A549 (cell line): ENCODE measurements around the gene PNMA6F. TPM values are rescaled to one million over a fixed set of nuclear protein-coding genes. Genes with fewer than 3 reads are reported as not detected.
"Not testable (repeated sequence)": the region's sequence is repeated elsewhere in the genome, so short reads cannot be mapped to it uniquely, and the experiment has no call there.

Experiments
- ATAC-seq, 2 experiments: fragments of 200-7000 bp in 1 of 2; fragments of >200 bp in 1 of 2; cut with Nextera tagmentation in 1 of 2; cut with Tn5 transposase in 1 of 2; 3 replicates each; pipeline versions ENCODE4 v1.8.0 to v1.9.1; 2018 to 2020; ENCODE audit warnings: mild to moderate bottlenecking in 1 of 2, moderate library complexity in 1 of 2
- CTCF ChIA-PET: fragments of 300-600 bp; sonication (Branson Sonifier 250); formaldehyde crosslinking; extraction: SDS; loops from one replicate; lab custom pipeline; 2021; ENCODE audit warnings: antibody characterized with exemption, inconsistent platforms; lab: Yijun Ruan, JAX
- POLR2A ChIA-PET: fragments of 350-600 bp; formaldehyde crosslinking; extraction: SDS; loops from one replicate; lab custom pipeline; 2021; ENCODE audit warnings: antibody characterized with exemption, inconsistent platforms; lab: Yijun Ruan, JAX
- DNase-seq, 2 experiments: peaks; one replicate each; pipeline versions ENCODE4 v3.0.0 to v3.0.0-alpha.2; 2011 to 2016; ENCODE audit warnings: low read depth in 1 of 2, low spot score in 1 of 2
- FAIRE-seq: peaks from 2 replicates; lab custom pipeline; 2011; peaks lifted over from hg19 to GRCh38; lab: Jason Lieb, UNC
- H3K27ac ChIP-seq, 2 experiments: fragments of >200 bp; sonication (Bioruptor Twin); formaldehyde crosslinking; 3 replicates each; pipeline ENCODE4 v1.5.1; 2016 to 2017
- H3K4me1 ChIP-seq: fragments of >200 bp; sonication (Bioruptor Twin); formaldehyde crosslinking; 3 replicates; pipeline ENCODE4 v1.6.1; 2016
- H3K4me2 ChIP-seq: fragments of >200 bp; sonication (Bioruptor Twin); formaldehyde crosslinking; 3 replicates; pipeline ENCODE4 v1.6.1; 2016
- H3K4me3 ChIP-seq: fragments of >200 bp; sonication (Bioruptor Twin); formaldehyde crosslinking; 3 replicates; pipeline ENCODE4 v1.5.1; 2016
- H3K9me3 ChIP-seq: fragments of >200 bp; sonication (Bioruptor Twin); formaldehyde crosslinking; 3 replicates; pipeline ENCODE4 v1.6.1; 2016
- CEBPB ChIP-seq, 2 experiments: fragments of >200 bp in 1 of 2; sonication (Bioruptor Twin) in 1 of 2; formaldehyde crosslinking in 1 of 2; IDR thresholded peaks; 2 replicates each; pipeline ENCODE4 v1.6.1; 2012 to 2016
- CTCF ChIP-seq: fragments of >200 bp; sonication (Bioruptor Twin); formaldehyde crosslinking; IDR thresholded peaks from 3 replicates; pipeline ENCODE4 v1.5.1; 2016
- ESRRA ChIP-seq: fragments of 150-350 bp; IDR thresholded peaks from 2 replicates; pipeline ENCODE4 v1.6.1; 2014; ENCODE audit warnings: mild to moderate bottlenecking, low read length, borderline replicate concordance
- HOXA7 ChIP-seq: fragments of 250-450 bp; sonication (Bioruptor Pico); IDR thresholded peaks from 2 replicates; pipeline ENCODE4 v1.5.0; 2020; ENCODE audit warnings: mild to moderate bottlenecking, moderate library complexity
- KDM1A ChIP-seq: fragments of 200-600 bp; sonication (generic); IDR thresholded peaks from 2 replicates; pipeline ENCODE4 v1.6.1; 2016; ENCODE audit warnings: low read depth, mild to moderate bottlenecking
- MAX ChIP-seq: IDR thresholded peaks from 2 replicates; pipeline ENCODE4 v1.6.1; 2012
- MYC ChIP-seq: IDR thresholded peaks from 2 replicates; pipeline ENCODE4 v1.6.1; 2012; ENCODE audit warnings: mild to moderate bottlenecking, inconsistent platforms, low read length, improper control_type of control experiment, borderline replicate concordance
- NFE2L2 ChIP-seq: fragments of 150-350 bp; conservative IDR thresholded peaks from 2 replicates; pipeline ENCODE4 v1.6.1; 2014; ENCODE audit warnings: low read length
- NR3C1 ChIP-seq: fragments of >200 bp; sonication (Bioruptor Twin); formaldehyde crosslinking; IDR thresholded peaks from 3 replicates; pipeline ENCODE4 v1.6.1; 2017
- PHF8 ChIP-seq: fragments of 200-600 bp; sonication (generic); IDR thresholded peaks from 2 replicates; pipeline ENCODE4 v1.6.1; 2016; ENCODE audit warnings: low read depth, mild to moderate bottlenecking, antibody characterized with exemption, moderate library complexity, borderline replicate concordance
- RNF2 ChIP-seq: fragments of 200-600 bp; sonication (generic); IDR thresholded peaks from 2 replicates; pipeline ENCODE4 v1.6.1; 2016; ENCODE audit warnings: low read depth, mild to moderate bottlenecking, antibody characterized with exemption, moderate library complexity, borderline replicate concordance
- SMC3 ChIP-seq: fragments of >200 bp; sonication (Bioruptor Twin); formaldehyde crosslinking; IDR thresholded peaks from 3 replicates; pipeline ENCODE4 v1.6.1; 2018; ENCODE audit warnings: inconsistent platforms
- SREBF2 ChIP-seq: fragments of 450-650 bp; IDR thresholded peaks from 2 replicates; pipeline ENCODE4 v1.6.1; 2014; ENCODE audit warnings: mild to moderate bottlenecking, moderate library complexity
- ZNF302 ChIP-seq: fragments of 250-450 bp; sonication (Bioruptor Pico); IDR thresholded peaks from 2 replicates; pipeline ENCODE4 v1.9.0; 2021; ENCODE audit warnings: inconsistent platforms, mild to moderate bottlenecking, moderate library complexity
- WGBS: methylation state at CpG from one replicate; pipeline ENCODE4 v1.1.6; 2017; ENCODE audit errors: missing lambda C conversion rate; 5-methylcytosine and 5-hydroxymethylcytosine counted together
- polyA plus RNA-seq, 4 experiments: library from polyadenylated mRNA; depleted of rRNA in 3 of 4; stranded (reverse); fragments of >200 nt; fragmentation: RNase III in 1 of 4; extraction: RNeasy Plus Mini Kit Qiagen cat#74134 plus additional on column Dnase treatment in 1 of 4; gene quantifications; 2 replicates in 3 of 4; 3 replicates in 1 of 4; pipeline ENCODE4 v1.2.3, GENCODE V29; 2011 to 2017
- TF ChIP-seq, protein P1 (sequence below): IDR thresholded peaks from 2 replicates; pipeline ENCODE4 v1.6.1; 2012; ENCODE audit warnings: low read depth, borderline replicate concordance
- TF ChIP-seq, protein P2 (sequence below): fragments of >200 bp; sonication (Bioruptor Twin); formaldehyde crosslinking; IDR thresholded peaks from 3 replicates; pipeline ENCODE4 v1.6.1; 2016

PNMA6F gene
- polyA plus RNA-seq, 2 of the 4 experiments (the other 2 are of a cell fraction): not detected

DNA sequence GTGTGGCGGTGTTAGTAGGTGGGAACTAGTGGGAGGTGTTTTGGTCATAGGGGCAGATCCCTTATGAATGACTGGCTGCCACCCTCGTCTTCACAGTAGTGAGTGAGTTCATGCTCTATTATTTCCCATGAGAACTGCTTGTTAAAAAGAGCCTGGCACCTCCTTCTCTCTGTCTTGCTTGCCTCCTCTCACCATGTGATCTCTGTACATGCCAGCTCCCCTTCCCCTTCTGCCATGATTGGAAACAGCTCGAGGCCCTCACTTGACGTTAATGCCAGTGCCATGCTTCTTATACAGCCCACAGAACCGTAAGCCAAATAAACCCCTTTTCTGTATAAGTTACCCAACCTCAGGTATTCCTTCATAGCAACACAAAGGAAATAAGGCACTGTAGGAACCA, 21.7 kb downstream of the PNMA6F start:
- POLR2A ChIA-PET: no interaction called here
- WGBS: 1% methylated on average over 5 of the region's 5 CpGs
- ATAC-seq (no peak), DNase-seq (no peak)
- CTCF ChIA-PET: no interaction called here
- H3K9me3 ChIP-seq: no peaks in the 10 kb centered on the region
- no peak overlapping the region for H3K27ac ChIP-seq
- no peak overlapping the region for H3K4me3 ChIP-seq
- no peak overlapping the region for H3K4me2 ChIP-seq
- TF ChIP-seq CEBPB (IDR thresholded peaks at IDR 0.05) (no peak), KDM1A (no peak), RNF2 (no peak), SREBF2 (no peak), ESRRA (no peak), MYC (no peak), ZNF302 (CRISPR knock-in tag) (no peak)
- TF ChIP-seq, protein P1, sequence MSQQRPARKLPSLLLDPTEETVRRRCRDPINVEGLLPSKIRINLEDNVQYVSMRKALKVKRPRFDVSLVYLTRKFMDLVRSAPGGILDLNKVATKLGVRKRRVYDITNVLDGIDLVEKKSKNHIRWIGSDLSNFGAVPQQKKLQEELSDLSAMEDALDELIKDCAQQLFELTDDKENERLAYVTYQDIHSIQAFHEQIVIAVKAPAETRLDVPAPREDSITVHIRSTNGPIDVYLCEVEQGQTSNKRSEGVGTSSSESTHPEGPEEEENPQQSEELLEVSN: no peak
- TF ChIP-seq, protein P2, sequence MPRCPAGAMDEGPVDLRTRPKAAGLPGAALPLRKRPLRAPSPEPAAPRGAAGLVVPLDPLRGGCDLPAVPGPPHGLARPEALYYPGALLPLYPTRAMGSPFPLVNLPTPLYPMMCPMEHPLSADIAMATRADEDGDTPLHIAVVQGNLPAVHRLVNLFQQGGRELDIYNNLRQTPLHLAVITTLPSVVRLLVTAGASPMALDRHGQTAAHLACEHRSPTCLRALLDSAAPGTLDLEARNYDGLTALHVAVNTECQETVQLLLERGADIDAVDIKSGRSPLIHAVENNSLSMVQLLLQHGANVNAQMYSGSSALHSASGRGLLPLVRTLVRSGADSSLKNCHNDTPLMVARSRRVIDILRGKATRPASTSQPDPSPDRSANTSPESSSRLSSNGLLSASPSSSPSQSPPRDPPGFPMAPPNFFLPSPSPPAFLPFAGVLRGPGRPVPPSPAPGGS: no peak
- TF ChIP-seq, all 56 proteins: peak for 0
- FAIRE-seq: no peak
- no peaks in the 10 kb centered on the region for H3K4me1 ChIP-seq

- Histone ChIP-seq H3K9me3 (no peaks in the 10 kb centered on the region), H3K4me3 (no peak overlapping the region), H3K4me1 (no peaks in the 10 kb centered on the region), H3K27ac (no peak overlapping the region), H3K4me2 (no peak overlapping the region)
- DNase-seq (no peak), ATAC-seq (no peak), FAIRE-seq (no peak)
- WGBS: 0% methylated on average over 1 of the region's 1 CpG
- ChIA-PET POLR2A (no interaction called here), CTCF (no interaction called here)
- TF ChIP-seq PHF8 (no peak), NR3C1 (no peak), HOXA7 (CRISPR knock-in tag) (no peak), SMC3 (no peak), NFE2L2 (no peak), MAX (no peak), CTCF (no peak)
Observed at GRCh38 chrX:153297376-153297775, 24.2 kb downstream of the PNMA6F start.

DNA sequence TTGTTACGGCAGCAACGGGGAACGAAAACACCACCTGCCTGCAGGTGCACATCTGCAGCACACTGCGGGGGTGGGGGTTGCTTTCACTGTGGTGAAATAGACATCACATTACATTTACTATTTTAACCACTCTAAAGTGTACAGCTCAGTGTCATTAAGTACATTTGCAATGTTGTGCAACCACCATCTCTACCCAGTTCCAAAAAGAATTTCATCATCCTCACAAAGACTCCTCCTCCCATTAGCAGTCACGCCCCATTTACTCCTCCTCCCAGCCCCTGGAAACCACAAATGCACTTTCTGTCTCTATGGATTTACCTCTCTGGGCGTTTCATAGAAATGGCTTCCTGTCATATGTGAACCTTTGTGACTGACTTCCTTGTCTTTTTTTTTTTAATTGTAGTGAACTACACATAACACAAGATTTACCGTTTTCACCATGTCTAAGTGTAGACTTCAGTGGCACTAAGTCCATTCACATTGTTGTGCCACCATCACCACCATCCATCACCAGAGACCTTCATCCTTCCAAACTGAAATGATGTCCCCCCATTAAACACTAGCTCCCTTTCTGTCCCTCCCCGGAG, 28.0 kb downstream of the PNMA6F start:
- H3K4me1 ChIP-seq, H3K9me3 ChIP-seq, H3K27ac ChIP-seq, H3K4me2 ChIP-seq, POLR2A ChIA-PET, H3K4me3 ChIP-seq, ATAC-seq, DNase-seq, CTCF ChIA-PET: not testable (repeated sequence)
- WGBS: 7% methylated on average over 4 of the region's 8 CpGs
- FAIRE-seq: peak; percentile 89

DNA sequence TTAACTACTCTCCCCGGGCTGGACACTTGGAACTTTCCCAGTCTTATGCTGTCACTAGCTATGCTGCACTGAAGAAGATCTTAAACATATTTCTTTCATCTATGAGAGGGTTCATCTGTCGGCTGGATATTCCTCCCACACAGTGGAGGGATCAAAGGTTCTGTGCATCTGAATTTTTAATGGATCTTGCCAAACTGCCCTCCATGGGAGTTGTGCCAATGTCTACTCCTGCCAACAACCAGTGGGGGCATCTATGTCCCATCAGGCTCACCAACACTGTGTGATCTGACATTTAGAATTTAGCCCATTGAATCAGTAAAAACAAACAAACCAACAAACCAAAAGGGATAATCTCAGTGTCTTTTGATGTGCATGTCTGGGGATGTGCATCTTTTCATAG, 32.8 kb downstream of the PNMA6F start:
- DNase-seq, H3K4me2 ChIP-seq, ATAC-seq, H3K4me1 ChIP-seq, POLR2A ChIA-PET, H3K27ac ChIP-seq, CTCF ChIA-PET, H3K4me3 ChIP-seq, H3K9me3 ChIP-seq: not testable (repeated sequence)
- FAIRE-seq: peak; percentile 99
- WGBS: no CpG with 5 or more reads among the region's 2 CpGs

DNA sequence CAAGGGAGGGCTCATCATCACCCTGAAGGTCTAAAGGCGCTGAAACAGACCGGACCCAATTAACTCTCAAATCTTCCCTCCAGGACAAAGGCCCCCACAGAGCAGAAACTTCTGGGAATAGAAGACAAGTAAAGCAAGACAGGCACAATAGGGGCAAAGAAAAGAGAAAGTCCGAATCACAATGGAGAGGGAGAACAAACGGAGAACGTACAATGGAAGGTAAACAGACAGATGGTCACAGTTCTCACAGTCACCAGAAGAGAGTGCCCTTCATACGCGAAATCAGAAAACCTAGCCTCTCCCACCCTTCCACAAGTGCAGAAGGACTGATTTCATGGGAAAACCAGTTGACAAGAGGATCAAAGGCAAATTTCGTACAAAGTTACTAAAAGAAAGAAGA, 35.9 kb downstream of the PNMA6F start:
- not testable (repeated sequence) for DNase-seq, ATAC-seq

GRCh38 chrX:153283982-153284381, 37.6 kb downstream of the PNMA6F start:
- H3K27ac ChIP-seq, H3K4me1 ChIP-seq, FAIRE-seq, ATAC-seq, H3K4me2 ChIP-seq, H3K9me3 ChIP-seq, DNase-seq, POLR2A ChIA-PET, H3K4me3 ChIP-seq, CTCF ChIA-PET: not testable (repeated sequence)
- no CpG with 5 or more reads among the region's 8 CpGs for WGBS

More for the DNA sequence above, 35.9 kb downstream of the PNMA6F start:
- H3K4me2 ChIP-seq, POLR2A ChIA-PET, H3K4me1 ChIP-seq, CTCF ChIA-PET, H3K27ac ChIP-seq, H3K9me3 ChIP-seq, H3K4me3 ChIP-seq, FAIRE-seq: not testable (repeated sequence)
- WGBS: no CpG with 5 or more reads among the region's 8 CpGs

- CTCF ChIA-PET, POLR2A ChIA-PET, H3K4me3 ChIP-seq, FAIRE-seq, H3K4me2 ChIP-seq, H3K9me3 ChIP-seq, H3K4me1 ChIP-seq, DNase-seq, ATAC-seq, H3K27ac ChIP-seq: not testable (repeated sequence)
- no CpG with 5 or more reads among the region's 3 CpGs for WGBS
Observed at GRCh38 chrX:153281784-153282183, 39.8 kb downstream of the PNMA6F start.
